GM20000 (cell line): ENCODE data around the gene C17orf58.
A peak's percentile ranks its signal among the peaks of the same experiment; 100 is the strongest.

Experiments
- DNase-seq: peaks from one replicate; pipeline ENCODE4 v3.0.0; 2012; ENCODE audit warnings: low spot score
- TF ChIP-seq, protein P1 (sequence below): IDR thresholded peaks from 2 replicates; pipeline ENCODE4 v1.5.1; 2012; ENCODE audit warnings: mild to moderate bottlenecking, control low read depth; ENCODE audit errors: extremely low read depth, missing control alignments

C17orf58 gene

DNA sequence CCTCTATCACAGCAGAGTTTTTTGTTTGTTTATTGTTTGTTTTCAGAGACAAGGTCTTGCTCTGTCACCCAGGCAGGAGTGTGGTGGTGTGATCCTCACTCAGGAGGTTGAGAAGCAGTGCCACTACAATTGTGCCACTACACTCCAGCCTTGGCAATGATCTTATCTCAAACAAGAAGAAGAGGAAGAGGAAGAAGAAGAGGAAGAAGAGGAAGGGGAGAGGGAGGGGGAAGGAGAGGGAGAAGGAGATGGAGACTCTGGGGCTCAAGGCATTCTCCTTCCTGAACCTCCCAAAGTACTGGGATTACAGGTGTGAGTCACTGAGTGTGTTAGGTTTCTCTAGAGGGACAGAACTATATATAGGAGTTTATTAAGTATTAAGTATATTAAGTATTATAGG is 17.1 kb upstream of the C17orf58 start:
- TF ChIP-seq, protein P1, sequence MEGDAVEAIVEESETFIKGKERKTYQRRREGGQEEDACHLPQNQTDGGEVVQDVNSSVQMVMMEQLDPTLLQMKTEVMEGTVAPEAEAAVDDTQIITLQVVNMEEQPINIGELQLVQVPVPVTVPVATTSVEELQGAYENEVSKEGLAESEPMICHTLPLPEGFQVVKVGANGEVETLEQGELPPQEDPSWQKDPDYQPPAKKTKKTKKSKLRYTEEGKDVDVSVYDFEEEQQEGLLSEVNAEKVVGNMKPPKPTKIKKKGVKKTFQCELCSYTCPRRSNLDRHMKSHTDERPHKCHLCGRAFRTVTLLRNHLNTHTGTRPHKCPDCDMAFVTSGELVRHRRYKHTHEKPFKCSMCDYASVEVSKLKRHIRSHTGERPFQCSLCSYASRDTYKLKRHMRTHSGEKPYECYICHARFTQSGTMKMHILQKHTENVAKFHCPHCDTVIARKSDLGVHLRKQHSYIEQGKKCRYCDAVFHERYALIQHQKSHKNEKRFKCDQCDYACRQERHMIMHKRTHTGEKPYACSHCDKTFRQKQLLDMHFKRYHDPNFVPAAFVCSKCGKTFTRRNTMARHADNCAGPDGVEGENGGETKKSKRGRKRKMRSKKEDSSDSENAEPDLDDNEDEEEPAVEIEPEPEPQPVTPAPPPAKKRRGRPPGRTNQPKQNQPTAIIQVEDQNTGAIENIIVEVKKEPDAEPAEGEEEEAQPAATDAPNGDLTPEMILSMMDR, result no peak
- no peak for DNase-seq

DNA sequence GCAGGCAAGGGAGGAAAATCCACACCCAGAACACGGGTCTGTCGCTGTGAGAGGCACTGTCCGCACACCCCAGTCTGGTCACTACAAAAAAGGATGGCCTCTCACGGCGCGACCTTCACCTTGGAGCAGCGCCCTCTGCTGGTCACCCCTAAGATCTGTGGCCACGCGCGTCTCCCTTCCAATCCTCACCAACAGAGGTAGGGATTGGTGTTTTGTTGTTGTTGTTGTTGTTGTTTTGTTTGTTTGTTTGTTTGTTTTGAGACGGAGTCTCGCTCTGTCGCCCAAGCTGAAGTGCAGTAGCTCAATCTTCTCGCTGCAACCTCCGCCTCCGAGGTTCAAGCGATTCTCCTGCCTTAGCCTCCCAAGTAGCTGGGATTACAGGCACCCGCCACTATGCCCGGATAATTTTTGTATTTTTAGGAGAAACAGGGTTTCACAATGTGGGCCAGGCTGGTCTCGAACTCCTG is 15.0 kb upstream of the C17orf58 start:
- peak; percentile 69 for DNase-seq
- TF ChIP-seq, protein P1, result peak; percentile 72

DNA sequence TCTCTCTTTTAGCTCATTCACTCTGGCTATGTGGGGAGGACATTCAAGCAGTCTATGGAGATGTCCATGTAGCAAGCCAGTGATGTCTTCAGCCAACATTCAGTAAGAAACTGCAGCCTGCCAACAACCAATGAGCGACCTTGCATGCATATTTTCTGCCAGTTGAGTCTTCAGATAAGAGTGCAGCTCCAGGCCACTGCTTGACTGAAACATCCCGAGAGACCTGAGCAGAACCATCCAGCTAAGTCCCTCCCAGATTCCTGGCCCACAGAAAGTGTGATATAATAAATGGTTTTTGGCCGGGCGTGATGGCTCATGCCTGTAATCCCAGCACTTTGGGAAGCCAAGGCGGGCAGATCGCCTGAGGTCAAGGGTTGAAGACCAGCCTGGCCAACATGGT is 10.5 kb upstream of the C17orf58 start:
- no peak for DNase-seq
- TF ChIP-seq, protein P1, result no peak

DNA sequence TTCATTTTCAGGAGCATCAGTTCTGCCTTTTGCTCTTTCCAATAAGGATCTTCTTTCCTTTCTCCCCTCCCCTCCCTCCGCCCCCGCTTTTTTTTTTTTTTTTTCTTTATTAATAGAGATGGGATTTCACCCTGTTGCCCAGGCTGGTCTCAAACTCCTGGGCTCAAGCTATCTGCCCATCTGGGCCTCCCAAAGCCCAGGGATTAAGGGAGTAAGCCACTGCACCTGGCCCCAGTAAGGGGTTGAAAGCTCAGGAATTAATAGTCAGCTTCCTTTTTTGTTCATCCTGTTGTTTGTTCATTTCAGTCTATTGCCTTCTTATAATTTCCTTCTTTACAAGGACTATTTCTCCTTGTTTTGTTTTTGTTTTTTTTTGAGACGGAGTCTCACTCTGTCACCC is 7.9 kb upstream of the C17orf58 start:
- TF ChIP-seq, protein P1, result no peak
- no peak for DNase-seq

DNA sequence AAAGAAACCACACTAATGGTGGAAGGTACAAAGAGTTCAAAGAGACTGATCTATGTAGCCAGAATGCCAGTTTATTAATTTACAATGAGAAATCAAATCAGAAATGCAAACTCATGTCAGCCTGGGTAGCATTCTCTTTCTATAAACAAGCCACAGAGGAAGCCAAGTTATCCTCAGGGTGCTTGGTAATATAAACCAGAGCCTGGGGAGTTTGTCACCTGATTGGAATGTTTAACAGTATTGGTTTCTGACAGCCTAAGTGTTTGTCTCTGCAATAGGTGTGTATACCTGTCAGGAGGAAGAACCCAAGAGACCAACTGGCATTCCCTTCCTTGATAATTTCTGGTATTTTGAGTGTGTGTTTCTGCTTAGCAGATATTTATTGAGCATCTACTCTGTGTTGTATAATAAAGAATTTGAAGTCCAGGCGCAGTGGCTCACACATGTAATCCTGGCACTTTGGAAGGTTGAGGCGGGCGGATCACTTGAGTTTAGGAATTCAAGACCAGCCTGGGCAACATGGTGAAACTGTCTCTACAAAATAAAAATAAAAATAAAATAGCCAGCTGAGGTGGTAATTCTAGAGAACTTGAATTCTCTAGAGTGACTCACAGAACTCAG is 3.1 kb upstream of the C17orf58 start:
- no peak for DNase-seq
- TF ChIP-seq, protein P1, result no peak

DNA sequence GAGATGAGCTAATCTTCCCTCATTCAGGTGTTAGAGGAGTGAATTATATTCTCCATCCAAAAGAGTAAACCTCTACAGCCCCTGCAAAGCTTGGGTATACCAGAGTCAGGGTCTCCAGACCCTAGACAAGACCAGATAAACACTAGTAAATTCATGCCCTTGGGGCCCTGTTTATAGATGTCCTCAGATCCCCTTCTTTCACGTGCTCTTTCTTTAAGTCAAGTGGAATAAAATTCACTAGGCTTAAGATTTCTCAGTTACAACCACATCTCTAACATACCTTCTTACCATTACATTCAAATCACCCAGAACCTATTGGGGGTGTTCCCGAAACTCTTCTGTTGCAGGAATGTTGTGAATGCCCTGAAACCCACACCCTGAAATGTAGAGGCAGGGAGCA is 2.2 kb upstream of the C17orf58 start:
- TF ChIP-seq, protein P1, result no peak
- no peak for DNase-seq

DNA sequence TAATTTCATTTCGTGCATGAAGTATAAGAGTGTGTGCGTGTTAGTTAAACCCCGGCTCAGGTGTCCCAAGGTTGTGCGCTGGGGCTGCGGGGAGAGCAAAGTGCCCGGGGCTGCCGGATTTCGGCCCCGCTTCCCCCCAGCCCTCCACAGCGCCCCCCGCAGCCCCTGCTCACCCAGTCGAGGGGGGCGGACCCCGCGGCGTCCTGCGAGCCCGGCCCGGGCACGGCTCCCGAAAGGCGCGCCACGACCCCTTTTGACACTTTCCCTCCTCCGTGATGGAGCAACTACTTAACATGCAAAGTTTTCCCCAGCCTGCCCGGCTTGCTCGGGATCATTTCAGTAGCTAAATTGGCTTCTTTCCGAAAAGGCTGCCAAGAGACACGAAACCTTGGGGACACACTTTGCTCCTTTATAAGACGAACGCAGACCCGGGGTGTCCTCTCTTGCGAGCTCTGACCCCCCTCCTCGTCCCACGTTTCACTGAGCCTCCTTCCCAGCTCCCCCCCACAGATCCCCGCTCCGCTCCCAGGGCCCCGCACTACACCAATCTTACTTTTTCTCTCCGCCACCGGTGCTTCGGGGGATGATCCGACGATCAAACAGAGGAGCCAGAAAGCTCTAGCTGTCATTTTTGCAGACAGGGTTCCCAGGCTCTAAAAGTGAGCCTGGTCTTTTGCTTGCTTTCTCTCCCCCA is 552 bp downstream of the C17orf58 start:
- TF ChIP-seq, protein P1, result no peak
- DNase-seq, result peak; percentile 52
